DMS114 treated with DMSO at 0.1 percent for 48 hours (cell line): Measurements from ENCODE around the gene PNPLA1.

ENCODE experiments used
- DNase-seq: peaks from one replicate; lab custom pipeline; 2025; ENCODE audit not compliant: unreplicated experiment; lab: John Stamatoyannopoulos, UW

PNPLA1 gene, protein sequence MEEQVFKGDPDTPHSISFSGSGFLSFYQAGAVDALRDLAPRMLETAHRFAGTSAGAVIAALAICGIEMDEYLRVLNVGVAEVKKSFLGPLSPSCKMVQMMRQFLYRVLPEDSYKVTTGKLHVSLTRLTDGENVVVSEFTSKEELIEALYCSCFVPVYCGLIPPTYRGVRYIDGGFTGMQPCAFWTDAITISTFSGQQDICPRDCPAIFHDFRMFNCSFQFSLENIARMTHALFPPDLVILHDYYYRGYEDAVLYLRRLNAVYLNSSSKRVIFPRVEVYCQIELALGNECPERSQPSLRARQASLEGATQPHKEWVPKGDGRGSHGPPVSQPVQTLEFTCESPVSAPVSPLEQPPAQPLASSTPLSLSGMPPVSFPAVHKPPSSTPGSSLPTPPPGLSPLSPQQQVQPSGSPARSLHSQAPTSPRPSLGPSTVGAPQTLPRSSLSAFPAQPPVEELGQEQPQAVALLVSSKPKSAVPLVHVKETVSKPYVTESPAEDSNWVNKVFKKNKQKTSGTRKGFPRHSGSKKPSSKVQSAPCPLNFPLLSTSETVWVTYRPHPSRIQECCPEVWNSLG

DNA sequence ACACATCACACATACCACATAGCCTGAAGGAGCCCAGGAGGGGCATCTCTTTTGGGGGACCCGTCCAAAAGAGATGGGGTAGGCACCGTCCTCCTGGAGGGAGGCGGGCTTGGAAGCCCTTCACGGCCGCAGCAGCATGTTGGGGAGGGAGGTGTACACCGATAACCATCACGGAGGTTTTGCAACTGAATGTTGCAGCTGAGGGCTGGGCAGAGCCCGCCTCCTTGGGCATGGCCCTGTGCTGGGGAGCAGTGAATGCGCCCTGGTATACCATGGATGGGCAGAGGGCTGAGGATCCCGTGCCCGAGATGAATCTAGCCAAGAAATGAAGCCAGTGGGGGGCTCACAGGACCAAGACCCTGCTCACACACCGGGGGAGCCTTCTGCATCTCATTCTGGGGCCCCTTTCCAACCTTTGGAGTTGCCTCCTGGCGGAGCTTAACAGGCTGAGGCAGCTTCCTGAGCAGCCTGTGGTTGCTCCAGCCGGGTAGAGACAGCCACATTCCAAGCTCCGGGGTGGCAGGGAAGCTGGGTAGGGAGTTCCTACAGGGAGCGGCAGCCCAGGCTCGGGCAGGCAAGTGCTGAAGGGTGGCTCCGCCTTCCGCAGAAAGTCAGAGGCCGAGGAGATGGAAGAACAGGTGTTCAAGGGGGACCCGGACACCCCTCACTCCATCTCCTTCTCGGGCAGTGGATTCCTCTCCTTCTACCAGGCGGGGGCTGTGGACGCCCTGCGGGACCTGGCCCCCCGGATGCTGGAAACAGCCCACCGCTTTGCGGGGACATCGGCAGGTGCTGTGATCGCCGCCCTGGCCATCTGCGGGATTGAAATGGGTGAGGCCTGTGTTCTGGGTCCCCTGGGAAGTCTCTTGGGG, at the start of gene PNPLA1:
PNPLA1 (plus strand) TSS at position 227 of the 872 bp plus-strand sequence; CDS start at position 627, 400 bp downstream.
- no peak for DNase-seq

- no peak for DNase-seq
Measured at GRCh38 chr6:36220226-36220625, 49.6 kb upstream of the PNPLA1 start.

DNA sequence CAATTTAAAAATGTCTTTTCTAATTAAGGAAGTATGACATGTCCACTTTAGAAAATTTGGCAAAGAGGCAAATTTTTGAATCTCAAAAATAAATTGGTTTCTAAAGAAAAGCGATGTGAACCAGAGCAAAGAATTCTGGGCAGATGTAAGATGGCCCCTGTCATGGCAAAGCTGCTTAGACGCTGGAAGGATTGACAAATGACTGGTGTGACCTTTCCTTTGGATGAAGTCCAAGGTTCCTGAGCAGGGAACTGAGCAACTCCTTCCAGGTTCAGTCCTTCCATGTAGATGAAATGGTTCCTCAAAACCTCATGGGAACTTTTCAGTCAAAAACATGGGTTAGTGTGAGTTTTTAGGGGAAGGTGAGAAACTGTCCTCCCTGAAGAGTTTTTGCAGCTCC, 48.2 kb upstream of the PNPLA1 start:
- DNase-seq: no peak

- DNase-seq: no peak
Measured at GRCh38 chr6:36222924-36223323, 46.9 kb upstream of the PNPLA1 start.

DNA sequence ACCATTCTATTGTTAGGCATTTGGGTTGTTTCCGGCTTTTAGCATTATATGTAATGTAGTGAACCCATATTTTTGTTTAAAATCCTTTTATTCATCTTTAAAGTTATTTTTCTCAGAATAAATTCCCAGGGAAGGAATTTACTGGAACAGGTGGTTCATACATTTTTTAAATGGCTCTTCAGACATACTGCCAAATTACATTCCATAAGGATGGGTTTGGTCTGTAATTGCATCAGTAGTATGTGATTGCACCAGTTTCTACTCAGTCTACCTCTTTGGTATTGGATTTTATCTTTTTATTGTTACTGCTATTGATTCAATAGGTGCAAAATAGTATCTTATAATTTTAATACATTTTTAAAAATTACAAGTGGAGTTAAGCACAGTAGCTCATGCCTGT, 46.2 kb upstream of the PNPLA1 start:
- no peak for DNase-seq

DNA sequence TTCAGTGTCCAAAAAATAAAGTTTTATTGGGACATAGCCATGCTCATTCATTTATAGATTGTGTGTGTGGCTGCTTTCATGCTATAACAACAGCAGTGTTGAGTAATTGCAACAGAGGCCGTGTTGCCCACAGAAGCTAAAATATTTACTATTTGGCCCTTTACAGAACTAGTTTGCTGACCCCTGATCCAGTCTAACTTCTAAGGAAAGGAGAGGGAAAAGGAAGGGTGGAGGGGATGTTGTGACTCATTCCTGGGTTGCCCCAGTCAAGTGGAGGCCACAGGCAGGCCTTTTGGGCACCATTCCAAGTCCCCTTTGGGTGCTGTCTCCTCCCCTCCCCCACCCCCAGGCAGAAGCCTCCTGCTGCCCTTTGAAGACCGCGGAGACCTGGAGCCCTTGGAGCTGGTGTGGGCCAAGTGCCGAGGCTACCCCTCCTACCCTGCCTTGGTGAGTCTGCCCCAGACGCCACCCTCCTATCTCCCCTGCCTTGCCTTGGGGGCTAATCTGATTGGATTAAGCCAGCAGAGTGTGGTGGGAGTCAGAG, 44.9 kb upstream of the PNPLA1 start:
- DNase-seq: no peak

DNA sequence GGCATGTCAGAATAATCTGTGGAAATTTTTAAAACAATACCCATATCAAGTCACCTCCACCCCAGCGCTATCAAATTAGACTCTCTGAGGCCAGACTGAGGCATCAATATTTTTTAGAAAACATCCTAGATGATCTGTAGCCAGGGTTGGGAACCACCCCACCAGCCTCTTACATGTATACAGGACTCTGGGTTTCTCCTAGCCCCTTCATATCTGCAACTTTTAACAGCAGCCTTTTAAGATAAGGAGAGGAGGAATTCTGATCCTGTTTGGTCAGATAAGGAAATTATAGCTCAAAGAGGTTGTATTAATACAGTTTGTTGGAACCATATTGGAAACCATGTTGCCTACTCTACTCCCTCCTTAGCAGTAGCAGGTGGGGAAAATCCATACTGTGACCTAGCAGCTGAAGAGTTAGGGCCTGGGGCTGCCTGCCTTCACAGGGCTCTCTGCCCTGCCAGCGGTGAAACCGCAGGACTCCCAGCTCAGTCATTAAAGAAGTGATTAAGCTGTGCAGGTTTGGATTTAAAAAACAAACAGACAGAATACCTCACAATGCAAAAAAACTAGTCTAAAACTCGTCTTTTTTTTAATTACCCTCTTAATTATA, 43.3 kb upstream of the PNPLA1 start:
- DNase-seq: no peak

GRCh38 chr6:36227379-36228228, 42.3 kb upstream of the PNPLA1 start:
- DNase-seq: no peak

GRCh38 chr6:36229223-36229622, 40.6 kb upstream of the PNPLA1 start:
- no peak for DNase-seq

- DNase-seq: no peak
Measured at GRCh38 chr6:36230371-36230770, 39.5 kb upstream of the PNPLA1 start.

DNA sequence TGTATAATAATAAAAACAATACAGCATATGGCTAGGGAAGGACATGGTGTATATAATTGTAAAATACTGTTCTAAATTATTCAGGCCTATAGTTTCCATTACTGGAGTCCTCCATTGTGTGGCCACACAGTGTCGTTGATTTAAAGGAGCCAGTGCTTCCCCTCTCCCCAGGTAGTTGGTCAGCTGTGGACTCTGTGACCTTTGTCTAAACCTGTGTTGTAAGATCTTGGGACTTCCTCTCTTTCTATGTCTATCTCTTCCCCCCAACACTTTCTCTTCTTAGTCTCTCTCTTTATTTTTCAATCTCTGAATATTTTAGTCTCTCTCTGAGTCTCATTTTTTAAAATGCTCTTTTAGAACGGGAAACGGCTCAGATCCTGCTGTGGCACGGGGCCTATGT, 37.7 kb upstream of the PNPLA1 start:
- DNase-seq: no peak

- no peak for DNase-seq
Measured at GRCh38 chr6:36235309-36235708, 34.6 kb upstream of the PNPLA1 start.

GRCh38 chr6:36235862-36236261, 34.0 kb upstream of the PNPLA1 start:
- no peak for DNase-seq

DNA sequence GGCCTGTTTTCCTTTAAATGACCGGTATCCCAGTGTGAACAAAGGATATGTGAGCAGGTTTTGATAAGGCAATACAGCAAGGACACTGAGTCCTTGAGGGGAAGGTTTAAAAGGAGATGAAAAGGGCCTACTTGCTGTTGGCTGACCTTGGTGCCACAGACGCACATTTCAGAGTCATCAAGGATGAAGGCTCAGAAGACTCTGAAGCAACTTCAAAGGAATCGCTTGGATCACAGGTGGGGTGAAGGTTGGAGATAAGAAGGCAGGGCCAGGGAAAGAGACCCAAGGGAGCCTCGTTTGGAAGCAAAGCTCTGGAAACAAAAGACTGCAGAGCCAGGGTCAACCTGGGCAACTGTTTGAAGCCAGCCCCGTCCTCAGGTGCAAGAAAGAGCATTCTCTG, 30.1 kb upstream of the PNPLA1 start:
- DNase-seq: no peak

DNA sequence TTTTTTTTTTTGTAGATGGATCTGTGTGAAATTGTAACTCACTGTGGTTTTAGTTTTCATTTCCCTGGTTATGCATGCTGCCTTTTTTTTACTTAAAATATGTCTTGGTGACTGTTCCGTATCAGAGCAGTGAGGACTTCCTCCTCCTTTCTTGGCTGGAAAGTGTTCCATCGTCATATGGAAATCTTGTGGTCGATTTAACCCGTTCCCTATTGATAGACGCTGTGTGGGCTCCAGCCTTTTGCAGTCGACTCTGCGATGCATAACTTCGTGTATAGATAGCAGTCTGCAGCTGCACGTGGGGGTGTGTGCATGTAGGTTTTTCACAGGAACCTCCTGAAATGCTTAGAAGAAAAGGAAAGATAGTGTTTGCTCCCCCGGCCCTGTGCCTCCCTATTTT, 28.1 kb upstream of the PNPLA1 start:
- DNase-seq: no peak

DNA sequence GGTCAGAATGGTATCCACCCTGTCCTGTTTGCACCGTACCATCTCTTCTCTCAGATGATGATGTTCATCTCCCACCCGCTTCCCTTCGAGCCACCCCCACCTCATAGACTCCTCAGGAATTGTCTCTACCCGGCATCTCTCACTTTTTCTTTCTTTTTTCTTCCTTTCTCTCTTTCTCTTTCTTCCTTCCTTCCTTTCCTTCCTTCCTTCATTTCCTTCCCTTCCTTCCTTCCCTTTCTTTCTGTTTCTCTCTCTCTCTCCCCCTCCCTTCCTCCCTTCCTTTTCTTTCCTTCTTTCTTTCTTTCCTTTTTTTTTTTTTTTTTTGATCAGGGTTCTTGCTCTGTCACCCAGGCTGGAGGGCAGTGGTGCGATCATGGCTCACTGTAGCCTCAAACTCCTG, 27.7 kb upstream of the PNPLA1 start:
- no peak for DNase-seq

DNA sequence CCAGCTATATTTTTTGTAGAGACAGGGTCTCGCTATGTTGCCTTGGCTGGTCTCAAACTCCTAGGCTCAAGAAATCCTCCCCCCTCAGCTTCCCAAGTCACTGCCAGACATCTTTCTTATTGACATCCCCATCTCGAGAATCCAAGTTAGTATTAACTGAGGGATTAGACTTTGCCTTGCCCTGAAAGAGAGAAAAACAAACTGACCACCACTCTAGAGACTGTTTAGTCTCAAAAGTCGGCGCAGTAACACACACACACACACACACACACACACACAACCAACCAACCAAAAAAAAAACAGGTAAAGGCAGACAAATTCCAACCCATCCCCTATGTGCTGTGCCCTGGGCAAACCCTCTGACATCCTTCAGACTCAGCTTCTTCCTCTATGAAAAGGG, 27.2 kb upstream of the PNPLA1 start:
- DNase-seq: no peak

- no peak for DNase-seq
Measured at GRCh38 chr6:36243562-36244212, 26.2 kb upstream of the PNPLA1 start.

DNA sequence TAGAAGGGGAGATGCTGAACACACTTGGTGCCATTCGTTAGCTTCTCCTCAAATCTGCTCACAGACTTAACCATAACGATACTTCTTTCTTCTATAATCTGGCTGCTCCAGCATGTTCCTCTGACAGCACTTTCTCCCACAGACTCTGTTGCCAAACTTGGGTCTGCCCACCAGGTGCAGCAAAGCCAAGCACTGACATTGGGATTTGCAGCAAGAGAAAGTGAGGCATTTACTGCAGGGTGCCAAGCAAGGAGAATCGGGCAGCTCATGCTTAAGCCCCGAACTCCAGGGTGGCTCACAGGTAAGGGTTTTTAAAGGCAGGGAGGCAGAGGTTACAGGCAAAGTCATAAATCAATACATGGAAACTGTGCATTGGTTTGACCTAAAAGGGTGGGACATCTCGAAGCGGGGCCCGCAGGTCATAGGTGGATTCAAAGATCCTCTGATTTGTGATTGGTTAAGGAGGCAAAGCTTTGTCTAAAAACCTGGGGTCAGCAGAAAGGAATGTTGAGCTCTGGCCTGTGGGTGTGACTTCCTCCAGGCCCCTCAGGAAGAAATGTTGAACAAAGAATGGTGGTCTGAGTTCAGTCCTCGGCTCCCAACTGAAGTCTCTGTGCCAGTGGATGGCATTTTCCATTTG, 25.1 kb upstream of the PNPLA1 start:
- DNase-seq: no peak
